HepG2 (cell line): ENCODE measurements around the gene SNRNP35. TPM values are rescaled to one million over a fixed set of nuclear protein-coding genes. Genes with fewer than 3 reads are reported as not detected.

Source experiments
- BRF2 ChIP-seq: sonication (generic); formaldehyde crosslinking; IDR thresholded peaks from 2 replicates; pipeline ENCODE4 v1.8.1; 2022; ENCODE audit warnings: mild to moderate bottlenecking, missing genetic modification reagents
- ISL2 ChIP-seq: sonication (generic); formaldehyde crosslinking; IDR thresholded peaks from 2 replicates; pipeline ENCODE4 v1.5.0; 2020; ENCODE audit warnings: missing genetic modification reagents
- KAT7 ChIP-seq: IDR thresholded peaks from 2 replicates; pipeline ENCODE4 v1.6.1; 2018; ENCODE audit warnings: borderline replicate concordance, missing compliant biosample characterization
- MEF2D ChIP-seq: sonication (generic); formaldehyde crosslinking; IDR thresholded peaks from 2 replicates; pipeline ENCODE4 v1.5.1; 2020; ENCODE audit warnings: mild to moderate bottlenecking, missing genetic modification reagents
- MNT ChIP-seq: fragments of 450-650 bp; IDR thresholded peaks from 2 replicates; pipeline ENCODE4 v1.6.1; 2016
- NCOA1 ChIP-seq: sonication (generic); formaldehyde crosslinking; IDR thresholded peaks from 2 replicates; pipeline ENCODE4 v1.9.0; 2021; ENCODE audit warnings: missing genetic modification reagents
- POGK ChIP-seq: sonication (generic); formaldehyde crosslinking; conservative IDR thresholded peaks from 2 replicates; pipeline ENCODE4 v1.8.0; 2022; ENCODE audit warnings: mild to moderate bottlenecking, moderate library complexity, missing genetic modification reagents
- POLR2G ChIP-seq: fragments of 200-400 bp; formaldehyde crosslinking; IDR thresholded peaks from 2 replicates; pipeline ENCODE4 v1.6.1; 2018; ENCODE audit warnings: mild to moderate bottlenecking, low read depth, low read length, moderate library complexity
- THAP11 ChIP-seq: IDR thresholded peaks from 2 replicates; pipeline ENCODE4 v1.6.1; 2016; ENCODE audit warnings: missing biosample characterization, missing genetic modification reagents
- THAP7 ChIP-seq: sonication (generic); formaldehyde crosslinking; IDR thresholded peaks from 2 replicates; pipeline ENCODE4 v1.8.1; 2023; ENCODE audit warnings: mild to moderate bottlenecking, missing genetic modification reagents
- ZBTB14 ChIP-seq: sonication (generic); formaldehyde crosslinking; IDR thresholded peaks from 2 replicates; pipeline ENCODE4 v1.4.0; 2020; ENCODE audit warnings: missing genetic modification reagents
- ZBTB26 ChIP-seq: IDR thresholded peaks from 2 replicates; pipeline ENCODE4 v1.6.1; 2016; ENCODE audit warnings: missing compliant biosample characterization, missing genetic modification reagents, borderline replicate concordance
- ZNF329 ChIP-seq: sonication (generic); formaldehyde crosslinking; IDR thresholded peaks from 2 replicates; pipeline ENCODE4 v1.9.0; 2021; ENCODE audit warnings: low read depth, mild to moderate bottlenecking, missing genetic modification reagents
- ZNF567 ChIP-seq: sonication (generic); formaldehyde crosslinking; IDR thresholded peaks from 2 replicates; pipeline ENCODE4 v1.8.1; 2023; ENCODE audit warnings: mild to moderate bottlenecking, missing genetic modification reagents, borderline replicate concordance
- ZNF598 ChIP-seq: sonication (generic); formaldehyde crosslinking; IDR thresholded peaks from 2 replicates; pipeline ENCODE4 v1.5.1; 2020; ENCODE audit warnings: mild to moderate bottlenecking, missing genetic modification reagents, borderline replicate concordance
- ZNF652 ChIP-seq: IDR thresholded peaks from 2 replicates; pipeline ENCODE4 v1.6.1; 2016; ENCODE audit warnings: low read depth, borderline replicate concordance
- ZNF737 ChIP-seq: sonication (generic); formaldehyde crosslinking; IDR thresholded peaks from 2 replicates; pipeline ENCODE4 v1.5.0; 2020; ENCODE audit warnings: missing genetic modification reagents, mild to moderate bottlenecking, borderline replicate concordance
- ZNF816 ChIP-seq: sonication (generic); formaldehyde crosslinking; IDR thresholded peaks from 2 replicates; pipeline ENCODE4 v1.8.0; 2022; ENCODE audit warnings: missing genetic modification reagents, mild to moderate bottlenecking, borderline replicate concordance
- polyA plus RNA-seq, 8 experiments: library from polyadenylated mRNA; depleted of rRNA in 3 of 8; stranded (reverse) in 7 of 8; unstranded in 1 of 8; fragments of >200 nt; fragmentation: Illumina TruSeq in 4 of 8; extraction: Trizol in 4 of 8; gene quantifications; 2 replicates each; pipeline versions ENCODE4 v1.2.1 to v1.2.3, GENCODE V29; 2011 to 2016; ENCODE audit warnings: low read depth in 4 of 8, missing spikeins in 1 of 8, mixed read lengths in 1 of 8; ENCODE audit not compliant: insufficient read depth in 1 of 8
- total RNA-seq, 5 experiments: library from RNA; depleted of rRNA; stranded (reverse); fragments of >200 nt; fragmentation: Illumina TruSeq; extraction: Trizol; gene quantifications; 2 replicates each; pipeline ENCODE4 v1.2.3, GENCODE V29; 2016; ENCODE audit warnings: low read depth in 1 of 5

Gene SNRNP35
- total and polyA plus RNA-seq, 2 of the 13 experiments (the other 11 are each of a cell fraction or from before 2014, with no cell fraction given) = 11.3 to 22.6 TPM

- TF ChIP-seq POGK (CRISPR knock-in tag) = peak; percentile 83
- no peak for TF ChIP-seq ZNF737 (CRISPR knock-in tag)
- peak; percentile 55; the same call in 1 of the 2 replicates for TF ChIP-seq ISL2 (CRISPR knock-in tag)
- peak; percentile 88 for TF ChIP-seq POLR2G
- peak; percentile 73; the same call in 1 of the 2 replicates for TF ChIP-seq ZBTB26 (CRISPR knock-in tag)
- TF ChIP-seq THAP11 (CRISPR knock-in tag) = peak; percentile 89
- TF ChIP-seq MEF2D = no peak
- no peak for TF ChIP-seq ZNF329
- peak; percentile 55; the same call in 1 of the 2 replicates for TF ChIP-seq ZBTB14 (CRISPR knock-in tag)
- TF ChIP-seq ZNF816 (CRISPR knock-in tag) = peak; percentile 49; the same call in 1 of the 2 replicates
- peak; percentile 79; the same call in 1 of the 2 replicates for TF ChIP-seq NCOA1 (CRISPR knock-in tag)
- TF ChIP-seq THAP7 (CRISPR knock-in tag) = peak; percentile 29; the same call in 1 of the 2 replicates
- TF ChIP-seq KAT7 (CRISPR knock-in tag) = peak; percentile 70; the same call in 1 of the 2 replicates
- TF ChIP-seq ZNF598 (CRISPR knock-in tag) = no peak
- no peak; the same call in 1 of the 2 replicates for TF ChIP-seq ZNF652 (CRISPR knock-in tag)
- no peak for TF ChIP-seq MNT
- 0 out of 2 replicates have a peak, but pooled peaks have one; percentile 53 for TF ChIP-seq ZNF567 (CRISPR knock-in tag)
- 0 out of 2 replicates have a peak, but pooled peaks have one; percentile 60 for TF ChIP-seq BRF2
These were observed at the start of gene SNRNP35 (continued) for GRCh38 chr12:123457980-123458779.
